ENCODE results near the gene WWTR1.

The WWTR1 gene

GRCh38 chr3:149653564-149653963 lies 4.3 kb downstream of the WWTR1 start:
- no peak for DNase-seq

GRCh38 chr3:149653136-149653535 lies 4.7 kb downstream of the WWTR1 start:
- no peak for DNase-seq

GRCh38 chr3:149650828-149651227 lies 7.0 kb downstream of the WWTR1 start:
- no peak for DNase-seq

GRCh38 chr3:149648525-149648924 lies 9.3 kb downstream of the WWTR1 start:
- DNase-seq: no peak

GRCh38 chr3:149647812-149648211 lies 10.0 kb downstream of the WWTR1 start:
- DNase-seq: no peak

- no peak for DNase-seq
Measured at GRCh38 chr3:149647285-149647684, 10.5 kb downstream of the WWTR1 start.

- no peak for DNase-seq
Measured at GRCh38 chr3:149646181-149646766, 11.6 kb downstream of the WWTR1 start.

- DNase-seq: no peak
Measured at GRCh38 chr3:149643963-149644362, 13.9 kb downstream of the WWTR1 start.

- no peak for DNase-seq
Measured at GRCh38 chr3:149643482-149643798, 14.4 kb downstream of the WWTR1 start.

GRCh38 chr3:149640976-149641728 lies 16.7 kb downstream of the WWTR1 start:
- no peak for DNase-seq

GRCh38 chr3:149639093-149639486 lies 18.7 kb downstream of the WWTR1 start:
- DNase-seq: no peak

GRCh38 chr3:149638228-149639092 lies 19.4 kb downstream of the WWTR1 start:
- DNase-seq: peak; percentile 80

- no peak for DNase-seq
Measured at GRCh38 chr3:149635396-149635795, 22.4 kb downstream of the WWTR1 start.

- DNase-seq: no peak
Measured at GRCh38 chr3:149634573-149634972, 23.3 kb downstream of the WWTR1 start.

GRCh38 chr3:149634072-149634471 lies 23.8 kb downstream of the WWTR1 start:
- DNase-seq: no peak

- DNase-seq: no peak
Measured at GRCh38 chr3:149632225-149632624, 25.6 kb downstream of the WWTR1 start.

GRCh38 chr3:149630806-149631205 lies 27.0 kb downstream of the WWTR1 start:
- no peak for DNase-seq

- no peak for DNase-seq
Measured at GRCh38 chr3:149628957-149629670, 28.7 kb downstream of the WWTR1 start.

- DNase-seq: no peak
Measured at GRCh38 chr3:149626671-149627070, 31.2 kb downstream of the WWTR1 start.

GRCh38 chr3:149625795-149626194 lies 32.0 kb downstream of the WWTR1 start:
- DNase-seq: no peak

GRCh38 chr3:149623824-149624223 lies 34.0 kb downstream of the WWTR1 start:
- no peak for DNase-seq

GRCh38 chr3:149621218-149622005 lies 36.4 kb downstream of the WWTR1 start:
- DNase-seq: no peak
